HFFc6 (cell line): ENCODE data around the gene KCNJ16. TPM values are rescaled to one million over a fixed set of nuclear protein-coding genes. Genes with fewer than 3 reads are reported as not detected.

Experiments
- DNase-seq: peaks from one replicate; pipeline ENCODE4 v3.0.0-alpha.2; 2018
- H3K27ac Mint-ChIP-seq: 2 replicates; pipeline ENCODE4 v1.8.0; 2020; ENCODE audit warnings: mild to moderate bottlenecking, mixed read lengths
- H3K27me3 Mint-ChIP-seq: 2 replicates; pipeline ENCODE4 v1.8.0; 2021; ENCODE audit warnings: mild to moderate bottlenecking, moderate library complexity, mixed read lengths; ENCODE audit not compliant: insufficient read depth
- H3K36me3 Mint-ChIP-seq: 2 replicates; pipeline ENCODE4 v1.8.0; 2021; ENCODE audit warnings: low read depth, mixed read lengths
- H3K4me1 Mint-ChIP-seq: 2 replicates; pipeline ENCODE4 v1.8.0; 2020; ENCODE audit warnings: low read depth, mixed read lengths
- H3K4me3 Mint-ChIP-seq: 2 replicates; pipeline ENCODE4 v1.8.0; 2020; ENCODE audit warnings: mild to moderate bottlenecking, moderate library complexity, mixed read lengths
- H3K9me3 Mint-ChIP-seq: 2 replicates; pipeline ENCODE4 v1.8.0; 2020; ENCODE audit warnings: mild to moderate bottlenecking, mixed read lengths
- total RNA-seq, 6 experiments: library from RNA; stranded (reverse); fragmentation: NEBNext Ultra II Directional; extraction: Animal tissue kit (Norgen Biotek cat#: 25700); gene quantifications; 2 replicates in 1 of 6; 3 replicates in 5 of 6; pipeline ENCODE4 v1.2.3, GENCODE V29; 2021
- TF ChIP-seq, protein P1 (sequence below): fragments of 200-600 bp; sonication (generic); IDR thresholded peaks from 2 replicates; pipeline ENCODE4 v1.5.0; 2021; ENCODE audit warnings: antibody characterized with exemption, mild to moderate bottlenecking

Gene KCNJ16
- total RNA-seq, 6 experiments from 2014 or later = not detected

DNA sequence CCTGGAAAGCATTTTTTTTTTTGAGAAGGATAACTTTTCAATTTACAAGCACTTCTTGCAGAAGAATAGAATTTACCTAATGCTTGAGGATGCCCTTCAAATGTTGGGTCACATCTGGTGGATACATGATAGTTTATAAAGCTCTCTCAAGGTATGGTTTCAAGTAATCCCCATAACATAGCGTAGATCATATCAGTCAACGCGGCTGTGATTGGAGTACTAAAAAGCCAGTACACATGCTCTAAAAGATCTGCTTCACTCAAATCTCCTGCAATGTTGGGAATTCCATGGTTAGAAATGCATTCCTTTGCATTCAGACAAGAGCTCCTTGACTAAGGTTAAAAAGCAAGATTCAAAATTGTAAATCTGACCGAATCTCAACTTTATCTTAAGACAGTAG is 3.9 kb upstream of the KCNJ16 start:
- no peaks in the 10 kb centered on the region; the same call in 1 of the 2 replicates for H3K27me3 Mint-ChIP-seq
- no peaks in the 10 kb centered on the region for H3K36me3 Mint-ChIP-seq
- peaks cover 9% of the 10 kb centered on the region; the same call in 1 of the 2 replicates for H3K4me1 Mint-ChIP-seq
- no peak for DNase-seq
- no peak overlapping the region for H3K27ac Mint-ChIP-seq
- no peaks in the 10 kb centered on the region for H3K9me3 Mint-ChIP-seq
- TF ChIP-seq, protein P1, sequence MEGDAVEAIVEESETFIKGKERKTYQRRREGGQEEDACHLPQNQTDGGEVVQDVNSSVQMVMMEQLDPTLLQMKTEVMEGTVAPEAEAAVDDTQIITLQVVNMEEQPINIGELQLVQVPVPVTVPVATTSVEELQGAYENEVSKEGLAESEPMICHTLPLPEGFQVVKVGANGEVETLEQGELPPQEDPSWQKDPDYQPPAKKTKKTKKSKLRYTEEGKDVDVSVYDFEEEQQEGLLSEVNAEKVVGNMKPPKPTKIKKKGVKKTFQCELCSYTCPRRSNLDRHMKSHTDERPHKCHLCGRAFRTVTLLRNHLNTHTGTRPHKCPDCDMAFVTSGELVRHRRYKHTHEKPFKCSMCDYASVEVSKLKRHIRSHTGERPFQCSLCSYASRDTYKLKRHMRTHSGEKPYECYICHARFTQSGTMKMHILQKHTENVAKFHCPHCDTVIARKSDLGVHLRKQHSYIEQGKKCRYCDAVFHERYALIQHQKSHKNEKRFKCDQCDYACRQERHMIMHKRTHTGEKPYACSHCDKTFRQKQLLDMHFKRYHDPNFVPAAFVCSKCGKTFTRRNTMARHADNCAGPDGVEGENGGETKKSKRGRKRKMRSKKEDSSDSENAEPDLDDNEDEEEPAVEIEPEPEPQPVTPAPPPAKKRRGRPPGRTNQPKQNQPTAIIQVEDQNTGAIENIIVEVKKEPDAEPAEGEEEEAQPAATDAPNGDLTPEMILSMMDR = no peak
- no peak overlapping the region for H3K4me3 Mint-ChIP-seq

DNA sequence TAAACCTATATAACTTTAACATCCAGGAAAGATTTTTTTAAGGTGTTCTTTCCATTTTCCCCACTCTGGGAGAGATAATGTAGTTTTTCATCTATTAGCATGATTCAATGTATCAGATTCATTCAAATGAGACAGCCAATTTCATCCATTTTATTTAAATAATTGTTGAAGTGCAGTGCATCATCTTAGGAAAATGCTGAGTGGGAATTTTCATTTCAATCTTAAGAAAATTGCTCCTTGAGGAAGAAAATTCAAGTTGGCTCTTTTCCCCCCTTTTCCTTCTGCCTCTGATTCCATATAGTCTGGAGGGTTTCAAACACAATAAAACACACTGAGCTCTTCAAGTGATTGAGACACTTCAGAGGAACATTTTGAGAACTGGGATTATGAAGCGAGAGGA is 3.4 kb upstream of the KCNJ16 start:
- TF ChIP-seq, protein P1 = no peak
- no peak for DNase-seq
- Mint-ChIP-seq H3K4me1 (peaks cover 9% of the 10 kb centered on the region; the same call in 1 of the 2 replicates), H3K9me3 (no peaks in the 10 kb centered on the region), H3K27me3 (no peaks in the 10 kb centered on the region; the same call in 1 of the 2 replicates), H3K4me3 (no peak overlapping the region), H3K27ac (no peak overlapping the region), H3K36me3 (no peaks in the 10 kb centered on the region)

DNA sequence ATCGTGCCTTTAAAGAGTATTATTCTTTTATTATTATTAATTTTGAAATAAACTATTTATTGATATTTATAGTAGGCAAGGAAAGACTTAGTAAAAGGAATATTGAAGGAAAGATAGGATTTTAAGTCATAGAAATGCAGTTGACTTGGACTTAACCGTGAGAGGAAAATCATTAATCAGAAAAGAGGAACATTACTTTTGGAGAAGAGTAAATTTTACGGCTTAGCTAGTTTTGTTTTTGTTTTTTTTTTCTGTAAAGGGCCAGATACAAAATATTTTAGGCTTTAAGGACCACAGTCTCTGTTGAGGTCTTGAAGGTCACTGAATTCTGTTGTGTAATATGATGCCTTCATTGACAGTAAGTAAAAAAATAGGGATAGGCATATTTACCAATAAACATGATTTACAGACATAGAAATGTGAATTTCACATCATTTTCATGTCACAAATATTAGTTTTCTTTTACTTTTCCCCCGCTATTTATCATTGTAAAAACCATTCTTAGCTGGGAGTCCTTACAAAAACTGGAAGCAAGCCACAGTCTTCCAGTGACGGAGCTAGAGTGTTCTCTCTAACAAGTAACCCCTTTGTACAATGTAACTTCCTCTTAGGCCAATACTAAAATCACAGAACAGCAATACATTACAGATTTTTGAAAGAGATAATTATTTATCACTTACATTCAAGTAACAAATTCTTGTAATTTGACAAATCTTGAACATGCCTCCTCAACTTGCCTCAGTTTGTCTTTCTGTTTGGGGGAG is 2.3 kb upstream of the KCNJ16 start:
- no peaks in the 10 kb centered on the region for H3K36me3 Mint-ChIP-seq
- TF ChIP-seq, protein P1 = no peak
- no peak overlapping the region for H3K4me3 Mint-ChIP-seq
- H3K9me3 Mint-ChIP-seq = no peaks in the 10 kb centered on the region
- peaks cover 9% of the 10 kb centered on the region; the same call in 1 of the 2 replicates for H3K4me1 Mint-ChIP-seq
- H3K27me3 Mint-ChIP-seq = peaks cover 4% of the 10 kb centered on the region
- no peak for DNase-seq
- no peak overlapping the region for H3K27ac Mint-ChIP-seq

DNA sequence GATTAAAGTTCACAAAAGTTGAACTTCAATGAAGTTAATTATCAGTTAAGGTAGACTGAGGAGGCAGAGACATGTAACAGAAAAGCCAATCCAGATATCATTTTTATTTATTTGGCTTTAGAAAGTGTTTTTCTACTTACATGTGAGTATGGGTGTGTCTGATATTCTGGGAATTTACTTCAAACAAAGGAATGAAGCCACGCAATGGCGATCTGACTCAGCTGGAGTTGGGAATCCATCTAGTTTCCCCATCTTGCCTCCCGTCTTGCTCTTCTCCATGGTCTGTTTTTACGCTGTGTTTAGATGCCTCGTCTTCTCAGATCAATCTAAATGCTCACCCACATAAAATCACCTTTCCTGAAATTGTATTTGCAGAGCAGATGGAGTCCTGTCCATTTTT is 1.7 kb upstream of the KCNJ16 start:
- Mint-ChIP-seq H3K9me3 (no peaks in the 10 kb centered on the region), H3K27me3 (peaks cover 4% of the 10 kb centered on the region), H3K4me3 (no peak overlapping the region), H3K27ac (no peak overlapping the region), H3K36me3 (no peaks in the 10 kb centered on the region), H3K4me1 (peaks cover 9% of the 10 kb centered on the region; the same call in 1 of the 2 replicates)
- TF ChIP-seq, protein P1 = no peak
- no peak for DNase-seq

DNA sequence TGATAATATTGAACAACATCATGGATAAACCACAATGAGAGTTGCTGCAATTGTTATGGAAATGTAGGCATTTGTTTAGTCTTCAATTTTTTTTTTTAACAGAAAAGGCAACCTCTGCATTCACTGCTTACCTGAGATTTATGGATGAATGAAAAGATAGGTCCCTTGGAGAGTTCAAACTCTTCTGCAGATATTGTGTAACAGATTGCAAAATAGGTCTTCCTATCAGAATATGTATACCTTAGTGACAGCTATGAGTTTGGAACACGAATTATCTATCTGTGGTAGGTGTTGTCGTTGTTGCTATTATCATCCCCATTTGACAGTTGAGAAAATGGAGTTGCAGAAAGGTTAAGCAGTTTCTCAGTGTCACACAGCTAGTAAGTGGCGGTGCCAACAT is 1.2 kb upstream of the KCNJ16 start:
- no peak overlapping the region for H3K27ac Mint-ChIP-seq
- H3K36me3 Mint-ChIP-seq = no peaks in the 10 kb centered on the region
- H3K4me1 Mint-ChIP-seq = peaks cover 9% of the 10 kb centered on the region; the same call in 1 of the 2 replicates
- H3K27me3 Mint-ChIP-seq = peaks cover 4% of the 10 kb centered on the region
- no peak for DNase-seq
- TF ChIP-seq, protein P1 = no peak
- no peak overlapping the region for H3K4me3 Mint-ChIP-seq
- H3K9me3 Mint-ChIP-seq = no peaks in the 10 kb centered on the region
